HG02840 (cell line): ENCODE results near the gene NTM.

Source experiments
- ATAC-seq: cut with Tn5 transposase; IDR thresholded peaks from one replicate; pipeline ENCODE4 v1.9.1; 2021; ENCODE audit warnings: mild to moderate bottlenecking, moderate library complexity, moderate number of reproducible peaks; ENCODE audit not compliant: unreplicated experiment, low FRiP score

The NTM gene

DNA sequence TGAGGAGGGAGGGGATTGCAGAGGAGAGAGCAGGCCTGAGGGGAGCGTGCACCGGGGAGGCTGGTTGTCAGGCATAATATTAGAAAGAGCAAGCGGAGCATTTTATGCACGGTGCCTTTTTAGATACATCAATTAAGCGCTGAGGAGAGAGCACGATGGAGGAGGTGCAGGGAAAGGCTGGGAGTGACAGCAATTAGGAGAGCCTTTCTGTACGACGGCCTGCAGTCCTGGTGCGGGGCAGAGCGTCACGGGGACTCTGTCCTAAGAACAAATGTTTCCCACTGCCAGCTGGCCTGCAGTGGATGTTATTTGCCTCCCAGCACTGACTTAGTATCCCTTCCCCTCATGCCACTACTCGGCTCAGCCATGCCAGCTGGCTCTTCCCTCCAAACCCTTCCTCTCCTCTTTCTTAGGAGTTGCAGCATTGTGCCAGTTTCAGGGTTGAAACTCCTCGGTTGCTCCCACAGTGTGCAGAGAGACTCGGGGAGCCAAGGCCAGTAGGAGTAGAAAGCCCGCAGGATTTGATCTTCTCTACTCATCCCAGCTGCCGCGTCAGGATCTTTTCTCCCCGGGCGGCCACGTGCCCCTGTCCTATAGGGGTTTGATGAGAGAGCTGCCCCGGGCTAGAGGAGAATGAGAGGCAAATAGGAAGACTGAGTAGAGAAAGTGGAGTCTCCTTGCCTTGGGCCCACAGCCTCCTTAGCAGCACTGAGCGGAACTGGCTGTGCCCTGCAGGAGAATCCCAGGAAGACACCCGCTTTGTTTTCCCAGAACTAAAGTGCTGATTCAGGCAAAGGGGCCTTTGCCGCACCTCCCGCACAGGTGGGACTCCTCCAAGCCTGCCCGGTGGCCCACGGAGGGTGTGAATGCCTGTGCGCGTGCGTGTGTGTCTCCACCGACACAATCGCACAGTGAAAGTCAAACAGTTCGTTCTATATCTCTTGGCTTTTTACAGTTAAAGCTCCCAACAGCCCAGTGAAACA, 875.3 kb downstream of the NTM start:
- ATAC-seq, result no peak

DNA sequence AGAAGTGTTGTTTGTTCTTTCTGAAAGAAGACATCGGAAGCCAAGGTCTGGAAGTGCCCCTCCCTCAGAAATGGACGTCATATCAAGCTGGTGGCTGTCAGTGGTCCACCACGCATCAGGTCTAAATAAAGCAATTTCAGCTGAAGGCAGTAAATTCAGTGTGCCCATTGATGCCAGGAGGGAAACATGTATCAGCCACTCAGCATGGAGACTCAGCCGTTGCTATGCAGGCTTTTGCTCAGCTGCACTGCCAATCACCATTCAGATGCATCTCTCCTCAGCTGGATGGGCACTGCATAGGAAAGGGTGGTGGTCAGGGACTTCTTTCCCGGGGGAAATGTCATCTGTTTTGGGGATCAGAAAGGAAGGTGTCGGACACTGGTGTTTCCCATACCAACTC, 878.2 kb downstream of the NTM start:
- ATAC-seq, result no peak

DNA sequence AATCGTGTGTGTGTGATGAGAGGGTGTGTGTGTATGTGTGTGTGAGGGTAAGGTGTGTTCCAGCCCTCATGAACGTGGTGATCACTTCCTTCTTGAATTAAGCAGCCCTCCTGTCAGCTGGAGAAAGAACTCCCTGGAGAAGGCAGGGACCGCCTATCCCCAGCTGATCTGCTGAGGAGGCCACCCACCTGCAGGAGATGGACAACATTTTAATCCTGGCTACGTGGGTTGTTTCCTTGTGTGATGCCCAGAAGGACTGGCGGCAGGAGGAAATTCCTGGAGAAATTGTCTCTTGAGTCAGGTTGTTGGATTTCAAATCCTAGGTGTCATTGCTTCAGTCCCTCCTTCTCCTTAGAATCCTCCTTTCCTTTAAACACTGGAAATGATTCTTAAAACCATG, 878.8 kb downstream of the NTM start:
- no peak for ATAC-seq

DNA sequence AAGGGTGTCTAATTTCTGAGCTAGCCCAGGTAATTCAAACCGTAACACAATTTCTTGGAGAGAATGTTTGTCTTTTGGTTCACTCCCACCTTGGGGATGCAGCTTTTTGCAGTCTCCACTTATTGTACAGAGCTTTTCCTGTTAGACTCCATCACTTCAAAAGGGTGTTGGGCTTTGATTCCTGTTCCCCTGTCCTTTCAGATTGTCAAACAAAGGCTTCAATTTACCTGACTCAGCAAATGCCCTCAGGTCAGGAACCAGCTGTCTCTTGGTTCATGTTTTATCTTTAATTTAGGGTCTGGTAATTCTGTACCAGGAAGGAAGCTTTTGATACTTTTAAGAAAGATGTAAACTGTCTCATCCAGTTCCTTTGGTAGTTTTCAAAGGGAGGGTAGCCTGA, 880.6 kb downstream of the NTM start:
- ATAC-seq, result no peak

DNA sequence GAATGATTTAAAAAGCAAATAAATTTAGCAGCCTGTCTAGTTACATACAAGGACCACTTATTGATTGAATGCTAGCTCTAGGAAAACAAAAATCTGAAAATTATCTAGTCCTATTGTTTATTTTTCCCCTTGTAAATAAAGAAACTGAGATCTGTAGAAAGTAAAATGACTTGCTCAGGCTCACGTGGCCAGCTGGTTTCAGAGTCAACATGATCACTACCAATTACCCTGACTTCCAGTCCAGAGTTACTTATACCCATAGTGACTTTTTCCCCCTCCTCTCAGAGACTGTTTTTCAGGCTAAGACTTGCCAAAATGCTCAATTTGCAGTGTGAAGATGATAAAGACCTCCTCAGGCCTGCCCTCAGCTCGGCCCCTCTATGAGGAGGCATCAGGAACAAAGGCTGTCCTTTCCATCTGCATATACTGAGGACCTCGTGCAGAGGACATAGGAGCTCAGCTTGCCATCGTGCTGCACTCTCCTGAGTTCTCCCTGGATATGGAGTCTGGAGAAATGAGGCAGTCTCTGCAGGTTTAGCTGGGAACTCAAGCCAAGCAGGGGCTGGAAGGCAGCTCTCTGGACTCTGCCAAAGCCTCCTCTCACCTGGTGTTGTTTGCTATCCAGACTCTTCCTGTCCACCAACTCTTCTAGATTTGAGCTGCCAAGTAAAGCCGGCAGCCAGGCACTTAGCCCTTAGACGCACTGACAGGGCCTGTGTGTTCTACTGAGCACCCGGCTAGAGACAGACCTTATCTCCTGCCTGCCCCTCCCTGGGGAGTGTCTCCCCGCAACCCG, 883.3 kb downstream of the NTM start:
- ATAC-seq, result no peak

DNA sequence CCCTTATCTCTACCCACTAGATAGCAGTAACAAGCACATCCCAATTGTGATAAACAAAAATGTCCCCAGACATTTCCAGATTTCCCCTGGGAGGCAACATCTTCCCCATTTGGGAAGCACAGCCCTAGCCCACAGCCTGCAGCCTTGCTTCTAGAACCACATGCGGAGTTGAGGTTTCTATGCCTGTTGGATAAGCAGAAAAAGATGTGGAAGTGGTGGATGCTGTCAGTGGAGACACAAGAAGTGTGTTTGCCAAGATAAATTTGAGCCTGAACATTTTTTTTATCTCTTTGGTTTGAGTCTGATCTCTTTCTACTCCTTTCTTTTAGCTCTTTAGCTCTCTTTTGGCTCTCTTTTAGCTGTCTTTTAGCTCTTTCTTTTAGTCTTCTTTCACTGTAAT, 884.5 kb downstream of the NTM start:
- ATAC-seq, result no peak

DNA sequence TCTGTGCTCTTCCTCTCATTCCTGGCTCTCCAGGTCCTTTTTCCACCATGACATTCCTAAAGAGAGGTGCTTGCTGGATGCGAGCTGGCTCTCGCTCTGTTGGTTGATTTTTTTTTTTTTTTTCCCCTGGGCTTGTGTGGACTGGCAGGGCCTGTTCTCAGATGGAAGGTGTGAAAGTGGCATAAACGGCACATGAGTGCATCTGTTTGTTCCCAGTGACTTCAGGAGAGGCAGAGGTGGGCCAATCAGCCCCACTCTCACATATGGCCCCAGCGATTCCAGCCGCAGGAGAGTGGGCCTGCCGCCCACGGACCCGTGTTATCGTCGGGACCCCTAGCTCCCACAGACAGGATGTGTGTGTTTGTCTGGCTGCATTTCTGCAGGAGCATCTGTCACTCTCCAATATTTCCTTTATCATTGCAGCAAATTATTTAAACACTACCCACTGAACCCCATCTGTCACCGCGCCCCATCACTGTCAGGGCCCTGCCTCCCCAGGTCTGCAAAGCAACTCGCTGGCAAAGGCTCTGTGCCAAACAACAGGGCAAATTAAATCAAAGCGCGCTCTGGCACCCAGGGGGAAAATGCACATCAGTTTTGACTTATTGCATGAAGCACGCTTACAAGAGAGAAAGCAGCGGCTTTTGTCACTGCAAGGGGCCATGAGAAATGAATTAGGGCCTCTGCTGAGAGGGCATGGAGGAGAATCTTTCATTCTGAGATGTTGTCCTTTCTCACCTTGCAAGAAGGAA, 886.3 kb downstream of the NTM start:
- no peak for ATAC-seq

DNA sequence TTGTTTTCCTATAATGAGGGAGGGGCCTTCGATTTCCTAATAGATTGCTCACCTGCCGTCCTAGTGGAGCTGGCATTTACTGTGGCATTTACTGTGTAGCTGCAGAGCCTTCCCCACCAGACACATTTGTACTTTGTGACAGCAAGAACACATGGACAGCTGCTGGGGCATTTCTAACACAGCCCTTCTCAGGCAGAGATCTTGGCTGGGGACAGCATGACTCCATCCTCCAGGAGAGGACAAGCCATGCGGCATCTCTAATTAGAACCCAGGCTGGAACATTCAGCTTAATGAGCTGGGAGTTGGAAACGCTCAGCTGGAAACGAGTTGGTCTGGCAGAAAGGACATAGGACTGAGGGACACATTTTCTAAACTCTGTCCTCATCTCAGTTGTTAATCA, 887.5 kb downstream of the NTM start:
- no peak for ATAC-seq

DNA sequence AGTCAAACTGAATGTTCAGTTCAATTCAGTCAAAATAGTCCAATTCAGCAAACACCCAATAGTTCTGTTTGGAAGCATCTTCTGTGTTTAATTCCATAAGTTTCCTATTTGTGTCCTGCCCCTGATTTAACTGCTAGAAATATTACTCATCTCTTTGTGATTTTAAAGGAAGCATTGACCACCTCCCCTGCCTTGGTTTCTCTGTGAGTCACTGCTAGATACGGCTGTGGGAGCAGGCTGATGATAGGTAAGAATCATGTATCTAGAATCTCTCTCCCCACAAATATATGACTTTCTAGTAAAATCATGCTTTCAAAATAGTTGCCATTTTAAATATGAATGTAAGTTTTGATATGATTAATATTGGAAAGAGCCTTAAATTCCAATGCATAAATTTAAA, 888.5 kb downstream of the NTM start:
- ATAC-seq, result no peak

DNA sequence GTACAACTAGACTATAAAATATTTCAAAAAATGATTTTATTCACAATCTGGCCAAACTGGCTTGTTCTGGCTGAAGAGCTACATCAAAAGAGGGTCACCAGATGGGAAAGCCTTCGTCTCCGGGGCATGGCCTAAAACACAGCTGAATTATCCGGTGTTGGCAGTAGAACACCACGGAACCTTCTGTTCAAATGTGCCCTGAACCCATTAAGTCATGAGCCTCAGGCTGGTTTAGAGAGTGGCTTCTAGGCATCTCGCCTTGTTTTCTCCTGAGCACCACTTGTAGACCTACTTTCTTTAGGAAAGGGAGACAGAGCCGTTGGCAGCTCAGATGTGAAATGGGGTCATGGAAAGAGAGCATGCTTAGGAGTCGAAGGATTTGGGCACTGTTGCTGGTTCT, 890.2 kb downstream of the NTM start:
- ATAC-seq, result no peak

DNA sequence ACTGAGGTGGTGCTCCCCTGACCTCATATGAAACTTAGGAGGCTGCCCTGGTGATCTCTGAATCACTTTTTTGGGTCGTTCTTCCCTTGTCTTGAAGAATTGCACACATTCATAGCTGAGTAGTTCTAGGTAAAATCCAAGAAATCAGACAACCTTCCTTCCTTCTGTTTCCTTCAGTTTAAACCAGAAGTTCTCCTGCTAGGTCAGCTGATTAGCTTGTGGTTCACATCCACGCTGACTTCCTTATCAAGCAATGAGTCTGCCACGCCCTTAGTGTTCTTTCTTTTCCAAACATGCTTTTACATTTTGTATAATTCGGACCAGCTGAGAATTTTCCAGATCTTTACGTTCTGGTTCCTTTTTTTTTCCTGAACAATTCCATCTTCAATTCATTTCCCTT, 892.8 kb downstream of the NTM start:
- ATAC-seq, result no peak

DNA sequence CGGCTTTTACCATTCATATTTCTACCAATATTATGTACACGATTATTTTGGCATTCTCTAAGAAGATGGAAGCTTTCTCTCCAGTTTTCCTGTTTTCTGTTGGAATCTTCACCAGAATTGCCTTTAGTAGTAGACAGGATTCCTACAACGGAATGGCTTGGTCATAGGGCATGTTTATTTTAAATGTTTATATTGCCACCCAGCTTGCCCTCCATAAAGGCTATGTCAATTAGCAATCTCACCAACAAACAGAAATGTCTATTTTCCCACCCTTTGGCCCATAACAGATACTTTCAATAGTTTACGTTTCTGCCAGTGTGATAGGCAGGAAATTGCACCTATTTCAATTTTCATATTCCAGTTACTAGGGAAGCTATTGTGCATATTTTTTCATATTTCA, 893.5 kb downstream of the NTM start:
- ATAC-seq, result no peak

DNA sequence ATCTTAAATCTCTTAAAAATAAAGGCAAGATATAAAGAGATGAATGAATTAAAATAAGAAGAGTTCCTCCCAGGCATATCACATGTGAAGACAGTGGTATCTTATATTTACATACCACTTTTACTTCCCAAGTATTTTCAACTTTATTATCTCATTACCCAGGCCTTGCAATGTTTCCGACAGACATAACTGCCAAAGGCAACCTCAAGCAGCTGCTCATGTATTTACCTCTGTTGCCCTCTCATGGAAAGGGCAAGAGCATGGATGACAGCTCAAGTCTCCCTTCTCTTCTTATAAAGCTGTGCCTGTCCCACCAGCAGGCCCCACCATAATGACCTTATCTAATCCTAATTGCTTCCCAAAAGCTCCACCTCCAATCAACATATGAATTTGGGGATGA, 894.2 kb downstream of the NTM start:
- ATAC-seq, result no peak

DNA sequence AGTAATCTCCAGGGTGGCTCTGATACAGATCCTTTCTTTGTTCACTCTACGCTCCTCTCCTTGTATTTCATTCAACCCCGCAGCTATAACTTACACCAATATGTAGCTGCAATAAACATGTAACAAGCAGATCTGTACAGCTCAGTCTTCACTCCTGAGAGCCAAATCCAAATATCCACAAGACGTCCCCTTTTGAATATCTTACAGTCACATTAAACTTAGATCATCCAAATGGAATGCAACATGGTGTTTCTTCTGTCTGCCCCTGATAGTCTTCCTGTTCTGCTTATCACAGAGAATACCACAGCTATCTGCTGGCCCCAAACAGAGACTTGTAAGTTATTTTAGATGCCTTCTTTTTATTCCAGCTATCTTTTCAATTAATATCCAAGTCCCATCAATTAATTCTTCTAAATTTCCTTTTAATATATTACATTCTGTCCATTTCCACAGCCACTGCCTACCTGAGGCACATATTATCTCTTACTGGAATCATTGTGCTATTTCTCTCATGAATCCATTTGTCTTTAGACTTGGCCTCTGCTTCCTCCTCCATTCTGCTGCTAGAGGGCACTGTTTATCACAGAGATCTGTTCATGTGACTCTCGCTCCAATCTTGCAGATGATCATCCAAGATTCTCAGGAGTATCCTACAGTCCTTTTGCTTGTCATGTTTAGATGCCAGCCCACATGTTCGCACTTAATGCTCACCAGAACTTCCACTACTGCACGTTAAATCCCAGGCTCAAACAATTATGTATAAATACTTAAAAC, 908.6 kb downstream of the NTM start:
- ATAC-seq, result no peak

DNA sequence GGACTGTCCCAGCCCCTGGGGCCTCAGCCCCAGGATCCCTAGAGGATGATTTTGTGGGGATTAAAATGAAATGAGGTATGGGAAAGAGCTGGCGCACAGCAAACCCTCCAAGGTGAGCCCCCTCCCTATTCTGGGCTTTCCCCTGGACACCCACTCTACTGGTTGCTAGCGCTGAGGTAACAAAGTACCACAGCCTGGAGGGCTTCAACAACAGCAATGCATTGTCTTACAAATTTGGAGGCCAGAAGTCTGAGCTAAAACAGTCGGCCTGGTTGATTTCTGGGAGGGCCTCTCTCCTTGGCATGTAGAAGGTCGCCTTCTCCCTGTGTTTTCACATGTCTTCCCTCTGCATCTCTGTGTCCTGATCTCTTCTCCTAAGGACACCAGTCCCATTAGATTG, 913.6 kb downstream of the NTM start:
- ATAC-seq, result no peak

DNA sequence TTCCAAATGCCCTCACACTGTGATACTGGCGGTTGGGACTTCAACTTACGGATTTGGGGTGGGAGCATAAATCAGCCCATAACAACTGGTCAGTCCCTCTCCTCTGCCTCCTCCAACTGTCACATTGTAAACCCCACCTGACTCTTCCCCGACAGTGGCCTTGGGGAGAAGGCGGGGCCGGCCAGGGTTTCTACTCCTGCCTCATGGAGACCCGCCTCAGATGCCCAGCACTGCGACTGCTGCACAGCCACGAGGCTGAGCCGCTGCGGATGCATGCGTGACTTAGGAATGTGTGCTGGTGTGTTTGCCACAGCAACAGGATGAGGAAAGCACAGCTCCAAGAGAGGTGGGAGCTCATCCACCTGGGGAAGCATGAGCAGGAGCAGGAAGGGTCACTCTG, 914.2 kb downstream of the NTM start:
- no peak for ATAC-seq

DNA sequence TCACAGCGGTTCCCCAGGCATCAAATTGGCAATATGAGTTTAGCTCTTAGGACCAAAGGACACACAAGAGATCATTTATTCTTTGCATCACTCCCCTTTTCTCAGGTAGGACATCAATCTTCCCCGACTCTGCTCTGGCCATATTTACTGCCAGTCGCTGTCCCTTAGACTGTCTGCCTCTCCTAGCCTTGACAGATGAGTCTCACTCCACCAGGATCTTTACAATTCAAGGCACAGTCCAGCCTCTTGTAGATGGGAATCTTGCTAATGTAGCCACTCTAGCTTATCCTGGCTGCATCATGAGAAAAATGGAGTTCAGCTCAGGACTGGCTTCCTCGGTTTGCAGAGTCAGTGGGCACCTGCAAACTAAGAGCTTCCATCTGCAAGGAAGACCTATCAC, 915.2 kb downstream of the NTM start:
- no peak for ATAC-seq

DNA sequence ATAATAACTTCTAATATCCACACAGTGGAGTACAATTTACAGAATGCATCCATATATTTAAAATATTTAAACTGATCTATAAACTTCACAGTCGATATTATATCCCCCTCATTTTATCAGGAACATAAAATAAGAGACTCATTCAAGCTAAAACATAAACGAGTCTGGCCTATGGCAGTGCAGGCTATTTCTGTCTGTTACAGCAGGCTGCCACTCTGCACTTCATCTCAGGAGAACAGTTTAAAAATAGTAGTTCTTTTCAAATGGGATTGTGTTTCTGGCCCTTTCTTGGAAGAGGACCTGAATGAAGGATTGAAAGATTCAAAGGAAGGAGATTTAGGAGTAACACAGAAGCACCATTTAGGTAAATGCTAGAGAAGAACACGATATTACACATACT, 915.7 kb downstream of the NTM start:
- ATAC-seq, result no peak

DNA sequence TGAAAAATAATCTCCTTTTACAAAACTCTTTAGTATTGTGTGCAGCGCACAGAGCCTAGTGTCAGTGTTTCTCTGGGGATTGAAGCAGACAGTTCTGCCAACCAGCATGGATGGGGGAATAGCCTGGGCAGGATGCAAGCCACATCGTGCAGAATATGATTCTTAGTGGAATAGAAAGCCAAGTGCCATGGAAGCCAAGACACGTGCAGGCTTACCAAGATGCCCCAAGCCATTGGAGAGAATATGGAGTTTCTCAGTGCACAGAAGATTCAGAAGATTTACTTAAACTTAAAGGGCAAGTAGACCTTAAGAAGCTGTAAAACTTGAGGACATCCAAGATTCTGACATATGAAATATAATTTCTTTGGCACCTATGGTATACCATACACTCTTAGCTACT, 917.6 kb downstream of the NTM start:
- ATAC-seq, result no peak

DNA sequence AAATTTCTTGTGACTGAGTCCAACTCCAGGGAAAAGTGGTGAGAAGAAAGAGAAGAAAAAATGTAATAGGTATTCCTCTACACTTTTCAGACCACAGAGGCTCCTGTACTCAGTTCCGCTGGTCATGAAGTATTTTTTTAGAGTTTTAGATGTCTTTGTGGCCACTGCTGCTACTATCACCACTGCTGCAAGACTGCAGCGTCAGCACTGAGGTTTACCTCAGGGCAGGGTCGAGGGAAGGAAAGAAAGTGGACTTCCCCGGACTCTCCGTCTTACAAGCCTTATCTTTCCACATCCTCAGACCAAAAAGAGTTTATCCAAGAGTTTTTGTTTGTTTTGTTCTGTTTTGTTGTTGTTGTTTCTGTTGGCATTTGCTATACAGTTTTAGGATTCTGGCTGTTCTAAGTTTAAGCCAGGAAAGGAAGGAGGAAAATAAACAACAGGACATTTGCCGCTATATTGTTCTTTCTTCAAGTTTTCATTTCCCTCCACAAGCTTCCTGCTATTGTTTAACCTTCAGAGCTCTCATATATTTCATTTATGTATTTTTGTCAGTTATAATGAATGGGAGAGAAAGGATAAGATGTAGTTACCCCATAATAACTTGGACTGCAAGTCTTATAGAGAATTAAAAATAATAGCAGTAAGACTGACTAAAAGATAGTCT, 919.3 kb downstream of the NTM start:
- no peak for ATAC-seq
